Lung (tissue), 12 donors: ENCODE data around the gene RPH3AL. TPM values are rescaled to one million over a fixed set of nuclear protein-coding genes. Genes with fewer than 3 reads are reported as not detected.

ENCODE experiments used
- ATAC-seq: fragments of 200-7000 bp; cut with Tn5 transposase; one replicate; pipeline ENCODE4 v1.9.1; 2020; ENCODE audit warnings: moderate number of reproducible peaks; ENCODE audit not compliant: insufficient read depth, low FRiP score
- DNase-seq, 3 donors: peaks; one replicate each; pipeline ENCODE4 v3.0.0-alpha.2; 2013 to 2017
- H3K27ac ChIP-seq, 2 donors: one replicate each; pipeline ENCODE4 v1.5.1; 2013; ENCODE audit warnings: mild to moderate bottlenecking in 2 of 2, moderate library complexity in 2 of 2, control low read depth in 1 of 2, inconsistent platforms in 1 of 2, low read depth in 1 of 2, low read length in 1 of 2
- H3K27me3 ChIP-seq, 3 donors: one replicate each; pipeline ENCODE4 v1.5.1; 2013; ENCODE audit warnings: low read length in 2 of 3; ENCODE audit not compliant: control insufficient read depth in 3 of 3, insufficient read depth in 3 of 3
- H3K36me3 ChIP-seq, 4 donors: one replicate each; pipeline ENCODE4 v1.5.1; 2013; ENCODE audit warnings: low read length in 4 of 4, mild to moderate bottlenecking in 1 of 4, moderate library complexity in 1 of 4; ENCODE audit not compliant: control insufficient read depth in 4 of 4, insufficient read depth in 4 of 4
- H3K4me1 ChIP-seq, 5 donors: one replicate each; pipeline ENCODE4 v1.5.1; 2013; ENCODE audit warnings: low read length in 5 of 5, mild to moderate bottlenecking in 2 of 5, moderate library complexity in 1 of 5; ENCODE audit not compliant: control insufficient read depth in 5 of 5, insufficient read depth in 5 of 5
- H3K4me3 ChIP-seq: one replicate; pipeline ENCODE4 v1.5.1; 2013; ENCODE audit warnings: mild to moderate bottlenecking, control low read depth, moderate library complexity
- H3K9ac ChIP-seq, 2 donors: one replicate each; pipeline ENCODE4 v1.5.1; 2013; ENCODE audit warnings: low read length in 2 of 2, control low read depth in 1 of 2; ENCODE audit not compliant: insufficient read depth in 1 of 2
- H3K9me3 ChIP-seq, 4 donors: one replicate each; pipeline ENCODE4 v1.5.1; 2013; ENCODE audit warnings: low read length in 3 of 4, mild to moderate bottlenecking in 1 of 4, moderate library complexity in 1 of 4; ENCODE audit not compliant: control insufficient read depth in 4 of 4, insufficient read depth in 3 of 4
- WGBS, 2 donors: extraction: QIAGEN DNeasy Blood & Tissue Kit; methylation state at CpG; one replicate each; pipeline ENCODE4 v1.1.7; 2013; 5-methylcytosine and 5-hydroxymethylcytosine counted together
- polyA plus RNA-seq, 2 donors: library from polyadenylated mRNA; stranded (reverse); fragments of 200-250 nt; gene quantifications; one replicate each; pipeline ENCODE4 v1.2.1, GENCODE V29; 2013
- total RNA-seq, 2 donors: library from RNA; depleted of rRNA in 1 of 2; stranded (reverse); fragments of >200 nt in 1 of 2; gene quantifications; one replicate each; pipeline ENCODE4 v1.2.1, GENCODE V29; 2014 to 2021
- TF ChIP-seq, protein P1 (sequence below): IDR thresholded peaks from 2 replicates; pipeline ENCODE4 v1.5.1; 2012; ENCODE audit warnings: mild to moderate bottlenecking; ENCODE audit errors: control extremely low read depth, extremely low read depth
- donor health status: control.
- donor health status: control.
- donor health status: Bipolar disorder and iron deficiency.
- donor health status: healthy.
- donor health status: DM: yes; HTN: yes; CAD: no.

Gene RPH3AL
- total and polyA plus RNA-seq, 4 donors, result 19.5 to 76.6 (median 21.6) TPM

DNA sequence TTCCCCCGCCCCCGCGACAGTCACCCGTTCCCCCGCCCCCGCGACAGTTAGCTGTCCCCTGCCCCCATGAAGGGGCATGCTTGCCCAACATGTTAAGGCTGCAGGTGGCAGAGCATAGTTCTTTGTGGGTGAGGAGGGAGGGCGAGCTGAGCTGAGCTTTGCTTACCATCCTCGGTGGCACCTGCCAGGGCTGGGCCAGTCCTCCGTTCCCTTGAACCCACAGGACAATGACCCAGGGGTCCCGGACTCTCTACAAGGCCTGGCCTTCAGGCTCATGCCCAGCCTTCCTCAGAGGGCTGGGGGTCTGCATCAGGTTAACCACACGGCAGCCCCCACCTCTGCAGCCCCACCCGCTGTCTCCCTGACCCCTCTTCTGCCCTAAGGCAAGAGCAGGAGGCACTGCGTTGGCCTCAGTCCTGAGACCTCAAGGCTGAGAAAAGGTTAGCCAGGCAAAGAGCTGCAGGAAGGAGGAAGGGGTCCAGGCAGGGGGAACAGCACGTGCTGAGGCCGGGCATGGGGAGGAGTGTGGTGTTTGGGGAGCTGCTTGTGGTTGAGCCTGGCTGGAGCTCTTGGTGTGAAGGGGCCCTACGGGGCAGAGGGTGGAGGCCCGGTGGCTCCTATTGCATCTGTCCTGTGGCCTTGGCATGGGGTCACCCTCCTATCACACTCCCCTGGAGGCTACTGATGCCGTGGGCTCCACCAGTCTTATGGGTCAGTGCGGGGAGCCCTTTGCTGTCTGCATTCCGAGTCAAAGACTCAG is 159.8 kb downstream of the RPH3AL start:
- Histone ChIP-seq H3K9me3 (no peaks in the 10 kb centered on the region), H3K9ac (no peak overlapping the region), H3K4me3 (no peak overlapping the region), H3K27ac (no peak overlapping the region), H3K36me3 (no peaks in the 10 kb centered on the region), H3K27me3 (peaks cover 0 to 5% (median 0%) of the 10 kb centered on the region in 3 donors), H3K4me1 (peaks cover 0 to 2% (median 0%) of the 10 kb centered on the region in 5 donors)
- ATAC-seq, result no peak
- no peak for DNase-seq
- 69 to 85% methylated on average over 14 to 21 of the region's 21 CpGs for WGBS, 2 donors
- TF ChIP-seq, protein P1, sequence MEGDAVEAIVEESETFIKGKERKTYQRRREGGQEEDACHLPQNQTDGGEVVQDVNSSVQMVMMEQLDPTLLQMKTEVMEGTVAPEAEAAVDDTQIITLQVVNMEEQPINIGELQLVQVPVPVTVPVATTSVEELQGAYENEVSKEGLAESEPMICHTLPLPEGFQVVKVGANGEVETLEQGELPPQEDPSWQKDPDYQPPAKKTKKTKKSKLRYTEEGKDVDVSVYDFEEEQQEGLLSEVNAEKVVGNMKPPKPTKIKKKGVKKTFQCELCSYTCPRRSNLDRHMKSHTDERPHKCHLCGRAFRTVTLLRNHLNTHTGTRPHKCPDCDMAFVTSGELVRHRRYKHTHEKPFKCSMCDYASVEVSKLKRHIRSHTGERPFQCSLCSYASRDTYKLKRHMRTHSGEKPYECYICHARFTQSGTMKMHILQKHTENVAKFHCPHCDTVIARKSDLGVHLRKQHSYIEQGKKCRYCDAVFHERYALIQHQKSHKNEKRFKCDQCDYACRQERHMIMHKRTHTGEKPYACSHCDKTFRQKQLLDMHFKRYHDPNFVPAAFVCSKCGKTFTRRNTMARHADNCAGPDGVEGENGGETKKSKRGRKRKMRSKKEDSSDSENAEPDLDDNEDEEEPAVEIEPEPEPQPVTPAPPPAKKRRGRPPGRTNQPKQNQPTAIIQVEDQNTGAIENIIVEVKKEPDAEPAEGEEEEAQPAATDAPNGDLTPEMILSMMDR, result no peak

- no peak for DNase-seq
- H3K27me3 ChIP-seq, result peaks cover 0 to 15% (median 2%) of the 10 kb centered on the region in 3 donors
- no peak overlapping the region for H3K27ac ChIP-seq
- TF ChIP-seq, protein P1, result no peak
- no peaks in the 10 kb centered on the region for H3K36me3 ChIP-seq
- whole genome bisulfite sequencing, 2 donors, result 72 to 85% methylated on average over 7 of the region's 7 CpGs
- no peak overlapping the region for H3K4me3 ChIP-seq
- H3K4me1 ChIP-seq, result peaks cover 0 to 2% (median 0%) of the 10 kb centered on the region in 5 donors
- H3K9me3 ChIP-seq, result no peaks in the 10 kb centered on the region
- no peak overlapping the region for H3K9ac ChIP-seq
- no peak for ATAC-seq
Observed at GRCh38 chr17:189444-189843, 163.2 kb downstream of the RPH3AL start.

DNA sequence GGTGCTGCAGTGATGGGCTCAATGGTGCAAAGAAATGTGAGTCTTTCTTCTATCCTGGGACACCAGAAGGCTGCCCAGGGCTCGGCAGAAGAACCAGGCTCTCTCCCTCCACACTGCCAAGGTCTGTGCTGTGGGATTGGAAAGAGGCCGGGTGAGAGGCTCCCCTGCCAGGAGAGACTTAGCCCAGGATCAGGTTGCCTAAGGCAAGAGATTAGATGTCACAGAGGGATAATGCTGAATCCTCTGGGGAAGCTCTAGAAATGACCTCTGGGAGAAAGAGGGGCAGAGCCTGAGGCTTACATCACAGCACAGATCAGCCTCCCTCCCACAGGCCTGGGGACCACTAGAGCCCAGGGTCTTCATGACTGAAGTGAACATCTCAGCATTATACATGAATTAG is 165.5 kb downstream of the RPH3AL start:
- no peak overlapping the region for H3K4me3 ChIP-seq
- no peak for DNase-seq
- peaks cover 0 to 6% (median 0%) of the 10 kb centered on the region in 5 donors for H3K4me1 ChIP-seq
- H3K27ac ChIP-seq, result no peak overlapping the region
- no peak overlapping the region for H3K9ac ChIP-seq
- no peak for ATAC-seq
- H3K36me3 ChIP-seq, result no peaks in the 10 kb centered on the region
- TF ChIP-seq, protein P1, result no peak
- no peaks in the 10 kb centered on the region for H3K9me3 ChIP-seq
- peaks cover 0 to 35% (median 13%) of the 10 kb centered on the region in 3 donors for H3K27me3 ChIP-seq
- WGBS, 2 donors, result 82 to 89% methylated on average over 2 of the region's 2 CpGs
